ENCODE measurements around the gene AGXT2. TPM values are rescaled to one million over a fixed set of nuclear protein-coding genes. Genes with fewer than 3 reads are reported as not detected.
"Not testable (repeated sequence)": the region's sequence is repeated elsewhere in the genome, so short reads cannot be mapped to it uniquely, and the experiment has no call there.

Gene AGXT2
- total RNA-seq, 1 donor from 2014 or later: not detected

- Mint-ChIP-seq H3K9me3 (ENCODE audit: unreplicated experiment) (no peaks in the 10 kb centered on the region), H3K4me3 (ENCODE audit: unreplicated experiment) (no peak overlapping the region), H3K27me3 (ENCODE audit: unreplicated experiment) (no peaks in the 10 kb centered on the region), H3K36me3 (ENCODE audit: unreplicated experiment) (no peaks in the 10 kb centered on the region), H3K4me1 (ENCODE audit: low read depth, unreplicated experiment) (peaks cover 2% of the 10 kb centered on the region), H3K27ac (ENCODE audit: unreplicated experiment) (no peak overlapping the region)
- no peak for DNase-seq
- TF ChIP-seq CTCF (IDR thresholded peaks at IDR 0.05; ENCODE audit: partially characterized antibody, unreplicated experiment): no peak
These were observed 8.9 kb downstream of the AGXT2 start for GRCh38 chr5:35038891-35039290.

- DNase-seq: no peak
- Mint-ChIP-seq H3K27me3 (ENCODE audit: unreplicated experiment) (no peaks in the 10 kb centered on the region), H3K4me3 (ENCODE audit: unreplicated experiment) (no peak overlapping the region), H3K27ac (ENCODE audit: unreplicated experiment) (no peak overlapping the region), H3K9me3 (ENCODE audit: unreplicated experiment) (no peaks in the 10 kb centered on the region), H3K36me3 (ENCODE audit: unreplicated experiment) (no peaks in the 10 kb centered on the region), H3K4me1 (ENCODE audit: low read depth, unreplicated experiment) (peaks cover 2% of the 10 kb centered on the region)
- TF ChIP-seq CTCF (IDR thresholded peaks at IDR 0.05; ENCODE audit: partially characterized antibody, unreplicated experiment): no peak
These were observed 11.2 kb downstream of the AGXT2 start for GRCh38 chr5:35036536-35036935.

GRCh38 chr5:35035929-35036328 is 11.8 kb downstream of the AGXT2 start:
- H3K9me3 Mint-ChIP-seq (ENCODE audit: unreplicated experiment); H3K27me3 Mint-ChIP-seq (ENCODE audit: unreplicated experiment); H3K36me3 Mint-ChIP-seq (ENCODE audit: unreplicated experiment); H3K27ac Mint-ChIP-seq (ENCODE audit: unreplicated experiment); H3K4me3 Mint-ChIP-seq (ENCODE audit: unreplicated experiment); DNase-seq; H3K4me1 Mint-ChIP-seq (ENCODE audit: low read depth, unreplicated experiment): not testable (repeated sequence)

GRCh38 chr5:35035271-35035670 is 12.5 kb downstream of the AGXT2 start:
- no peak overlapping the region for H3K27ac Mint-ChIP-seq (ENCODE audit: unreplicated experiment)
- TF ChIP-seq CTCF (IDR thresholded peaks at IDR 0.05; ENCODE audit: partially characterized antibody, unreplicated experiment): no peak
- H3K4me1 Mint-ChIP-seq (ENCODE audit: low read depth, unreplicated experiment): peaks cover 2% of the 10 kb centered on the region
- no peak for DNase-seq
- no peaks in the 10 kb centered on the region for H3K9me3 Mint-ChIP-seq (ENCODE audit: unreplicated experiment)
- no peaks in the 10 kb centered on the region for H3K27me3 Mint-ChIP-seq (ENCODE audit: unreplicated experiment)
- H3K36me3 Mint-ChIP-seq (ENCODE audit: unreplicated experiment): no peaks in the 10 kb centered on the region
- no peak overlapping the region for H3K4me3 Mint-ChIP-seq (ENCODE audit: unreplicated experiment)

- no peak for DNase-seq
- no peak overlapping the region for H3K27ac Mint-ChIP-seq (ENCODE audit: unreplicated experiment)
- H3K9me3 Mint-ChIP-seq (ENCODE audit: unreplicated experiment): no peaks in the 10 kb centered on the region
- H3K4me1 Mint-ChIP-seq (ENCODE audit: low read depth, unreplicated experiment): no peaks in the 10 kb centered on the region
- no peak overlapping the region for H3K4me3 Mint-ChIP-seq (ENCODE audit: unreplicated experiment)
- TF ChIP-seq CTCF (IDR thresholded peaks at IDR 0.05; ENCODE audit: partially characterized antibody, unreplicated experiment): no peak
- no peaks in the 10 kb centered on the region for H3K27me3 Mint-ChIP-seq (ENCODE audit: unreplicated experiment)
- H3K36me3 Mint-ChIP-seq (ENCODE audit: unreplicated experiment): no peaks in the 10 kb centered on the region
These were observed 15.4 kb downstream of the AGXT2 start for GRCh38 chr5:35032356-35032755.

GRCh38 chr5:35031276-35031675 is 16.5 kb downstream of the AGXT2 start:
- H3K9me3 Mint-ChIP-seq (ENCODE audit: unreplicated experiment): no peaks in the 10 kb centered on the region
- H3K27ac Mint-ChIP-seq (ENCODE audit: unreplicated experiment): no peak overlapping the region
- H3K36me3 Mint-ChIP-seq (ENCODE audit: unreplicated experiment): no peaks in the 10 kb centered on the region
- DNase-seq: no peak
- no peak for TF ChIP-seq CTCF (IDR thresholded peaks at IDR 0.05; ENCODE audit: partially characterized antibody, unreplicated experiment)
- no peaks in the 10 kb centered on the region for H3K27me3 Mint-ChIP-seq (ENCODE audit: unreplicated experiment)
- H3K4me3 Mint-ChIP-seq (ENCODE audit: unreplicated experiment): no peak overlapping the region
- H3K4me1 Mint-ChIP-seq (ENCODE audit: low read depth, unreplicated experiment): no peaks in the 10 kb centered on the region
